HL-60 (cell line): Measurements from ENCODE around the gene KHDRBS1.

ENCODE experiments used
- DNase-seq, 2 experiments: peaks; one replicate each; pipeline ENCODE4 v3.0.0-alpha.2; 2010 to 2020; ENCODE audit warnings: low read depth in 1 of 2, low spot score in 1 of 2
- H3K27ac ChIP-seq: fragments of 250-450 bp; sonication (Bioruptor Pico); replicated peaks from 2 replicates; pipeline ENCODE4 v1.5.1; 2020; ENCODE audit warnings: mild to moderate bottlenecking, moderate library complexity
- H3K27me3 ChIP-seq: fragments of 250-450 bp; sonication (Bioruptor Pico); 2 replicates; pipeline ENCODE4 v1.5.1; 2021; ENCODE audit warnings: mild to moderate bottlenecking, moderate library complexity; ENCODE audit not compliant: insufficient read depth, poor library complexity, severe bottlenecking
- H3K4me3 ChIP-seq: replicated peaks from 2 replicates; pipeline ENCODE4 v1.5.1; 2011; ENCODE audit warnings: mild to moderate bottlenecking, control low read depth, low read length; ENCODE audit not compliant: insufficient read depth
- CTCF ChIP-seq: IDR thresholded peaks from one replicate; pipeline ENCODE4 v1.5.1; 2011; ENCODE audit warnings: low read length, control low read depth, inconsistent platforms; ENCODE audit not compliant: insufficient read depth
- GABPA ChIP-seq: IDR thresholded peaks from 2 replicates; pipeline ENCODE4 v1.6.1; 2012; ENCODE audit warnings: low read depth
- POLR2AphosphoS5 ChIP-seq: IDR thresholded peaks from 2 replicates; pipeline ENCODE4 v1.6.1; 2012; ENCODE audit warnings: low read depth
- SPI1 ChIP-seq: IDR thresholded peaks from 2 replicates; pipeline ENCODE4 v1.6.1; 2012; ENCODE audit warnings: low read depth, mild to moderate bottlenecking, borderline replicate concordance
- TF ChIP-seq, protein P1 (sequence below): IDR thresholded peaks from 2 replicates; pipeline ENCODE4 v1.6.1; 2012; ENCODE audit warnings: low read depth; ENCODE audit not compliant: insufficient replicate concordance

KHDRBS1 gene

DNA sequence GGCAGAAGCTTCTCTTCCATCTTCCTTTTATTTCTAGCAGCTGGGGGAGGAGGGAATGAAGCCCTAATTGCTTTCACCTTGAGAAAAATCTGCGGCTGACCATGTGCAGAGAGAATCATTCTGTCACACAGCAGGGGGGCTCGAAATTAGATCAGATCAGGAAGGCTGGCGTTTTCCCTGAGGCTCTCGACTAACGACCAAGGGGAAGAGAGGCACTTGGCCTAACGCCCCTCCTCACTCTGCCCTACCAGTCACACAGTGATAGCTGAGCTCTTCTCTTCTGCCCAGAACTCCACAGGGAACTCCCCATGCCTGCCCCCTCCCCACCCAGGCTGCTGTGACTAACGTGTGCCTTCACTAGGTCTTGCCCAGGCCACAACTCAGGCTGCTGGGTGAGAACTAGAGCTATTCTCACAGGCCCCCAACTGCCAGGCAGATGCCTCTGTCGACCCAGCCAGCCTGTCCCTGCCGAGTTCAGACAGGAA, 26.5 kb upstream of the KHDRBS1 start:
- TF ChIP-seq CTCF (no peak), SPI1 (no peak), POLR2AphosphoS5 (no peak), GABPA (no peak)
- TF ChIP-seq, protein P1, sequence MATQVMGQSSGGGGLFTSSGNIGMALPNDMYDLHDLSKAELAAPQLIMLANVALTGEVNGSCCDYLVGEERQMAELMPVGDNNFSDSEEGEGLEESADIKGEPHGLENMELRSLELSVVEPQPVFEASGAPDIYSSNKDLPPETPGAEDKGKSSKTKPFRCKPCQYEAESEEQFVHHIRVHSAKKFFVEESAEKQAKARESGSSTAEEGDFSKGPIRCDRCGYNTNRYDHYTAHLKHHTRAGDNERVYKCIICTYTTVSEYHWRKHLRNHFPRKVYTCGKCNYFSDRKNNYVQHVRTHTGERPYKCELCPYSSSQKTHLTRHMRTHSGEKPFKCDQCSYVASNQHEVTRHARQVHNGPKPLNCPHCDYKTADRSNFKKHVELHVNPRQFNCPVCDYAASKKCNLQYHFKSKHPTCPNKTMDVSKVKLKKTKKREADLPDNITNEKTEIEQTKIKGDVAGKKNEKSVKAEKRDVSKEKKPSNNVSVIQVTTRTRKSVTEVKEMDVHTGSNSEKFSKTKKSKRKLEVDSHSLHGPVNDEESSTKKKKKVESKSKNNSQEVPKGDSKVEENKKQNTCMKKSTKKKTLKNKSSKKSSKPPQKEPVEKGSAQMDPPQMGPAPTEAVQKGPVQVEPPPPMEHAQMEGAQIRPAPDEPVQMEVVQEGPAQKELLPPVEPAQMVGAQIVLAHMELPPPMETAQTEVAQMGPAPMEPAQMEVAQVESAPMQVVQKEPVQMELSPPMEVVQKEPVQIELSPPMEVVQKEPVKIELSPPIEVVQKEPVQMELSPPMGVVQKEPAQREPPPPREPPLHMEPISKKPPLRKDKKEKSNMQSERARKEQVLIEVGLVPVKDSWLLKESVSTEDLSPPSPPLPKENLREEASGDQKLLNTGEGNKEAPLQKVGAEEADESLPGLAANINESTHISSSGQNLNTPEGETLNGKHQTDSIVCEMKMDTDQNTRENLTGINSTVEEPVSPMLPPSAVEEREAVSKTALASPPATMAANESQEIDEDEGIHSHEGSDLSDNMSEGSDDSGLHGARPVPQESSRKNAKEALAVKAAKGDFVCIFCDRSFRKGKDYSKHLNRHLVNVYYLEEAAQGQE = no peak
- no peak overlapping the region for H3K4me3 ChIP-seq
- no peak for DNase-seq
- H3K27ac ChIP-seq = no peak overlapping the region
- H3K27me3 ChIP-seq = no peaks in the 10 kb centered on the region

DNA sequence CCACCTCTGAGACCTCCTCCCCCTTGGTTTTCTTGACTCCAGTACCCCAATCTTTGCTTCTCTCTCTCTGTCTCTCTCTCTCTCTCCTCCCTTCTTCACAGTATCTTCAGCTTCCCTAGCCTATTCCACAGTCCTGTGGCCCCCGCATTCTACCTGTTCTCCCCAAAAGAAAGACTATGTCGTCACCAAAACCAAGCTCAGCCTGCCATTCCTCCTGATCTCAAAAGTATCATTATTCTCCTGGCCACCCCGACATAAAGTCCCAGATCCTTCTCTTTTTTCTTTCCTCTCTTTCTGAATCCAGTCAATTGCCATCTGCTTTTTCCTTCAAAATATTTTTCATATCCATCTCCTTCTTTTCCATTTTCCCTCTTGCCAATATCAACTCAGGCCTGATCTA, 23.7 kb upstream of the KHDRBS1 start:
- Histone ChIP-seq H3K4me3 (no peak overlapping the region), H3K27ac (no peak overlapping the region), H3K27me3 (no peaks in the 10 kb centered on the region)
- DNase-seq = no peak
- TF ChIP-seq GABPA (no peak), SPI1 (no peak), POLR2AphosphoS5 (no peak), CTCF (no peak)
- TF ChIP-seq, protein P1 = no peak

DNA sequence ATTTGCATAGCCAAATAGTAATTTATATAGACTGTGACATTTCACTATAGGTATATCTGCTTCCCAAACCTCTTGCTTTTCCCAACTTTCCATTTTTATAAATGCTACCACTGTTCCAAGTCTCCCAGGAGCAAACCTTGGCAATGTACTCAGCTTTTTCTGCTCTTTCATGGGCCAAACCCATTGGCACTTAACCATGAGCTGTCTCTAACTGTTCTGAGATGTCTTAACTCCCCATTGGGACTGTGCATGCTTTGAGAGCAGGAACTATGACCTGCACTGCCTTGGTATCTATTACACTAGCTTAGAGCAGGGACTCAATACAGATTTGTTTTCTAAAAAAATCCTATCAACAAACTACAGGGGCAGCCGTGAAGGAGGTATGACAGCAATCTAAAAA, 22.5 kb upstream of the KHDRBS1 start:
- no peak for TF ChIP-seq POLR2AphosphoS5
- no peak for TF ChIP-seq CTCF
- no peak for TF ChIP-seq SPI1
- TF ChIP-seq, protein P1 = no peak
- no peak for TF ChIP-seq GABPA
- Histone ChIP-seq H3K4me3 (no peak overlapping the region), H3K27ac (no peak overlapping the region), H3K27me3 (no peaks in the 10 kb centered on the region)
- DNase-seq = no peak
